Stimulated activated CD4-positive, alpha-beta T cell treated with anti-CD3 and anti-CD28 coated beads, Interleukin-4, amount 100 ng/mL, for 24 hours (primary cell): ENCODE results near the gene MYADML2.

Source experiments
- DNase-seq: peaks from one replicate; pipeline ENCODE4 v3.0.0-alpha.2; 2020

MYADML2 gene

GRCh38 chr17:81934850-81935708 is 12.0 kb downstream of the MYADML2 start:
- DNase-seq = no peak

- no peak for DNase-seq
Observed at GRCh38 chr17:81934098-81934757, 12.8 kb downstream of the MYADML2 start.

- no peak for DNase-seq
Observed at GRCh38 chr17:81933178-81933699, 13.8 kb downstream of the MYADML2 start.

- DNase-seq = no peak
Observed at GRCh38 chr17:81932333-81932983, 14.6 kb downstream of the MYADML2 start.

- no peak for DNase-seq
Observed at GRCh38 chr17:81931557-81932332, 15.3 kb downstream of the MYADML2 start.

- no peak for DNase-seq
Observed at GRCh38 chr17:81931189-81931556, 15.9 kb downstream of the MYADML2 start.

GRCh38 chr17:81930142-81931125 is 16.6 kb downstream of the MYADML2 start:
- no peak for DNase-seq

GRCh38 chr17:81929253-81930141 is 17.5 kb downstream of the MYADML2 start:
- no peak for DNase-seq

- no peak for DNase-seq
Observed at GRCh38 chr17:81928544-81929252, 18.3 kb downstream of the MYADML2 start.

- DNase-seq = peak; percentile 88
Observed at GRCh38 chr17:81927653-81928543, 19.1 kb downstream of the MYADML2 start, which contains the start of gene MAFG. TSS of gene MAFG (minus strand) at chr17:81927735. CDS start at chr17:81923185, 4,550 bp downstream.

GRCh38 chr17:81927152-81927652 is 19.8 kb downstream of the MYADML2 start:
- no peak for DNase-seq

- peak; percentile 76 for DNase-seq
Observed at GRCh38 chr17:81926451-81927151, 20.4 kb downstream of the MYADML2 start.

- no peak for DNase-seq
Observed at GRCh38 chr17:81925860-81926450, 21.1 kb downstream of the MYADML2 start.

GRCh38 chr17:81924557-81925532 is 22.2 kb downstream of the MYADML2 start:
- DNase-seq = no peak

- no peak for DNase-seq
Observed at GRCh38 chr17:81923302-81924260, 23.5 kb downstream of the MYADML2 start.
